PC-9 (cell line): ENCODE data around the gene RAB37.

Experiments used
- CTCF ChIP-seq: fragments of 200-600 bp; sonication (generic); conservative IDR thresholded peaks from 2 replicates; pipeline ENCODE4 v1.6.1; 2017; ENCODE audit warnings: mixed run types, antibody characterized with exemption, mild to moderate bottlenecking, moderate library complexity
- EZH2 ChIP-seq: fragments of 200-600 bp; sonication (generic); IDR thresholded peaks from 2 replicates; pipeline ENCODE4 v1.8.0; 2017; ENCODE audit warnings: antibody characterized with exemption, low read depth

- TF ChIP-seq CTCF = no peak
- no peak for TF ChIP-seq EZH2
Measured at GRCh38 chr17:74698069-74698468, 39.0 kb upstream of the RAB37 start.
